Renal pelvis (tissue), 4 donors: Measurements from ENCODE around the gene UGT1A8. TPM values are rescaled to one million over a fixed set of nuclear protein-coding genes. Genes with fewer than 3 reads are reported as not detected.
"Not testable (repeated sequence)": the region's sequence is repeated elsewhere in the genome, so short reads cannot be mapped to it uniquely, and the experiment has no call there.

Experiments
- DNase-seq: peaks from one replicate; pipeline ENCODE4 v3.0.0-alpha.2; 2013
- polyA plus RNA-seq, 3 donors: library from polyadenylated mRNA; unstranded; fragments of 120-200 nt; gene quantifications; one replicate each; pipeline ENCODE4 v1.2.1, GENCODE V29; 2013; ENCODE audit not compliant: insufficient read length in 3 of 3

The UGT1A8 gene
- polyA plus RNA-seq, 3 donors, result not detected

DNA sequence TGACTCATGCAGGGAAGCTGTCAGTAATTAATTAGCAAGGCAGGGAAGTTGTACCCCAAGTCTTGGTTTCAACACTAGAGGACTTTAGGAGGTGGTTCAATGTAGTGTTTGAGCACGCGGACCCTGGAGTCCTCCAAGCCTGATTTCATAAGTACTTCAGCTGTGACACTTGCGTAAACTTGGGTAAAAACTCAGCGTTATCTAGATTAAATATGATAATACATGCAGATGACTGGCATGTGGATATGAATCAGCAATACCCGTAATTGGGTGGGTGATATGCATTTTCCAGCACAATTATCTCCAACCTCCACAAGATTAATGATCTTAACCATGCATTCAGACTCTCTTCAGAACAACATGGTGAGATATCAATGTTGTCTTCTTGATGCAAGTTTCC lies 69.5 kb downstream of the UGT1A8 start:
- no peak for DNase-seq

GRCh38 chr2:233688341-233688740 lies 70.9 kb downstream of the UGT1A8 start:
- DNase-seq, result no peak

DNA sequence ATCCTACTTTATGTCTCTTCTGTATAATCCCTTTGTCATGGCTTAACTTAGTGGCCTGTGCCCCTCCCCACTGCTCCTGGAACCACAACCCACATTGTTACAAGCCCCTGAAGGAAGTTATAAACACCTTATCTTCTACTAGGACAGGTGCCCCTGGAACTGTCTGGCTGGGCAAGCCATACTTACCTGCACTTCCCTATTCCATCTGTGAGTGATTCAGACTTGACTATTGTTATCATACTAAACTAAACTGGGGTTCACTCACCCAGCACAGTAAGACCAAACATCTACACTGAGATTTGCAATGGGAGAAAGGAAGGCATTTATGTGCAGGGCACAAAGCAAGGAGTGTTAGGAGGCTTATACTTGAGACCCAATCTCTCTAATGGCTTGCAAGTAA lies 71.6 kb downstream of the UGT1A8 start:
- DNase-seq, result no peak

DNA sequence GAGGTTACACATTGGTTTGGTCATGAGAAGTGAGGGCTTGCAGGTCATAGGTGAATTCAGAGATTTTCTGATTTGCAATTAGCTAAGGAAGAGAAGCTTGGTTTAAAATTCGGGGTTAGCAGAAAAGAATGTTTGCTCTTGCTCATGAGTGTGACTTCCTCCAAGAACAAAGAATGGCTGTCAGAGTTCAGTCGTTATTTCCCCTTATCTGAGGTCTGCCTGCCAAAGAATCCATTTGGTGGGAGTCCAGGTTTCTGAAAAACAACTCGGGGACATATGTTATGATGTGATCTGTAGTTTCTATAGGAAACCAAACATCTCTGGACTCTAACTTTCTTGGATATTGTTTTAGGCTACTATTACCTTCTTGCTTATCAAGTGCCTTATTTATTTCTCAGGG lies 72.1 kb downstream of the UGT1A8 start:
- DNase-seq, result no peak

DNA sequence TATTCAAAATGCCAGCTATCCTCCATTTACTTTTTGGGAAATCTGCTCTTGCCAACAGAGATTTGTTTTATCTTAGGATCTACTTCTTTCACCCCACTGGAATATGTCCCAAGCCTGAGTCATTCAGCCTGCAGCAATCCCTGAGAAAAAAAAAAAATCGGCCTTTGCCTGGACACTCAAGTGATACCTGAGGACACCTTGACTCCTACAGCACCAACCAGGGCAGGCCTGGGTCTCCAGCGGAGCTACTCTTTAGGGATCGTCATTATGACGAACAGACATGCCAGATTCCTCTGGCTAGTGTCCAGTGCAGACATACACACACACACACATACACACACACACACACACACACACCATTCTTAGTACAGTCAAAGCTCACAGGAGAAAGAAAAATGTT lies 73.0 kb downstream of the UGT1A8 start:
- DNase-seq, result no peak

- no peak for DNase-seq
These were observed 74.3 kb downstream of the UGT1A8 start for GRCh38 chr2:233691443-233692433.

DNA sequence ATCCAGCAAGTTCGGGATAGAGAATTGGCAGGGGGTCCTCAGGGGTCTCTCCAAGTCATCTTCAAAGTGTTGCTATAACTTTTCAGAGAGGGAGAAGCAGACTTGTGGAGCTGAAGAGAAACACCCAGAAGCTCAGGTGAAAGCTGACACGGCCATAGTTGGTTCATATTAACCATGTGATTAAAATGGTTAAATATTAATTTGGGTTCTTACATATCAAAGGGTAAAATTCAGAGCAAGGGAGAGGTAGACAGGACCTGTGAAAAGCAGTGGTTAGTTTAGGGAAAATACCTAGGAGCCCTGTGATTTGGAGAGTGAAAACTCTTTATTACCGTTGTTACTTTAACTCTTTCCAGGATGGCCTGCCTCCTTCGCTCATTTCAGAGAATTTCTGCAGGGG lies 75.2 kb downstream of the UGT1A8 start, which contains the start of gene UGT1A6:
TSS of gene UGT1A6 (plus strand) at position 243 of the 400 bp plus-strand sequence. CDS start at position 358, 115 bp downstream.
- no peak for DNase-seq

DNA sequence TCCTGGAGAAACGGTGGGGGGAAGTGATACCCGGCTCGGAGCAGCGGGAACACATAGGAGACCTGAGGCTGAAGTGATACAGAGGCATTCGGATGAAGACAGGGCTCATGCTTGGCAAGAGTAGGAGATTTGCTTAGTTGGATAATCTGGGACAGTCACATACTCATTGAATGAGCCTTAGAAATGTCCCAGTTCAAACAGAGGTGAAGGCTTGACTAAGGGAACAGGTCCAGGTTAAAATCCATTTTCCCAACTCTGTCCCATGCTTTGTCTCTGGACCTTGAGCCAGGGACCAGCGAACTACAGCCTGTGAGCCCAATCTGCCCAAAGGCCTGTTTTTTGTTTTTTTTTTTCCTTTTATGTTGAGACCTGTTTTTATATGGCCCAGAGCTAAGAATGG lies 76.5 kb downstream of the UGT1A8 start:
- DNase-seq, result no peak

DNA sequence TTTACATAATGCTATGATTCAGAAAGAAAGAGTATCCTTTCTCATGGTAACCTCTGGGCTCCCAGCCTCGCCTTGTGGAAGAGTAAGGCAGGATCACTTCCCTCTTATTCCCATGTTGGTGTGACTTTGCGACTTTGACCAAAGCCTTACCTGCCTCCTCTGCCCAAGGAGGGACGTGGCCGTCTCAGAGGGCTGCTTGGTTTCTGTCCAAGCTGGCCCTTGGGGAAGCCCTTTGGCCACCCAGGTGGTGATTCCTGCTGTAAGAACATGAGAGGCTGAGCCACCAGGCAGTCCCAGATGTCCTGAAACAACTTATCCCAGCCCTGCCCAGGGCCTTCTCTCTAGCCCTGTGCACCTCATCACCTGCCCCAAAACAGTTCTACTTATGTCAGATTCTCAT lies 81.3 kb downstream of the UGT1A8 start:
- DNase-seq, result no peak

GRCh38 chr2:233699424-233700027 lies 82.1 kb downstream of the UGT1A8 start:
- no peak for DNase-seq

DNA sequence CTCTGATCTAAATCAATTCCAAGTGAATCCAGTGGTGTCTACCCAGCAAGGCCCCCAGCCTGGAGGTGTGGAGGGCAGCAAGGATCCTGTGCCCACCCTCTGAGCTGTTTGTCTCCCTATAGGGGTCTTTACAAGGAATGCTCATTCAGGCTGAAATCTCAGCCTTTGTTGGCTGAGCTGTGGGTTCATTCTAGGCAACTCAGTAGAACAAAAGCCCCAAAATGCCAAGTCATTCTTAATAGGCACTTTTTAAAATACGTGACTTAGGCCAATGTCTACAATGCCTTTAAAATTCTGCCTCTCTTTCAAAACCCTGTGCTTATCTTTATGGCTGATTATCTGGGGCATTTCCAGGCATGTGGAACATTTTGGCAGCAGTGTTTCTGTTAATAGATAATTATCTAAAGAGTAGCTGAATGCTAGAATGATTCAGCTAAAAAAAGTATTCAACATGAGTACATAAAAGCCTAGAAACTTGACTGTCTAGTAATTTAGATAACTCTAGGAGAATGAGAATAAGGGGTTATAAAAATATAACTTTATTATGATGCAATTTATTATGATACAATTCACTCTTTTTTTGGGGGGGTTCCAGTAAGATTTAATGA lies 82.7 kb downstream of the UGT1A8 start:
- DNase-seq, result peak; percentile 15

- not testable (repeated sequence) for DNase-seq
These were observed 83.4 kb downstream of the UGT1A8 start for GRCh38 chr2:233700842-233701241.

- no peak for DNase-seq
These were observed 84.8 kb downstream of the UGT1A8 start for GRCh38 chr2:233702238-233702637.

GRCh38 chr2:233705911-233706506 lies 88.6 kb downstream of the UGT1A8 start:
- DNase-seq, result no peak

DNA sequence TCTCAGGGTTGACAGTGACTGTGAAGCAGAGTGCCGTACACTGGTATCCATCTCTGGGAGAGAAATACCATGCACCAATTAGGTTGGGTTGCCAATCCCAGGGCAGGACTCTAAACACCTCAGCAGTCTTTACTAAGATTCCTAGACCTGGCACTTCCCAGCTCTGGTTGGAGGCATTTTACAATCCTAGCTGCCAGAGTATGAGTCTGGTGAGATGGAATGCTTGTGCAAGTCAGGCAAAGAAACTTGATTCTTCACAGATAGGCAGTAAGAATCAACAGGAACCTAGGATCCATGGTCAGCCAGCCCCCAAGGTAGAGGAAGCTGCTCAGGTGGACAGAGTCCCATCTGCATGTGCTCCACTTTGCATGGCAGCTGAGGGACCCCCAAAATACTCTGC lies 89.3 kb downstream of the UGT1A8 start:
- DNase-seq, result no peak

- DNase-seq, result no peak
These were observed 90.7 kb downstream of the UGT1A8 start for GRCh38 chr2:233707940-233708644.

DNA sequence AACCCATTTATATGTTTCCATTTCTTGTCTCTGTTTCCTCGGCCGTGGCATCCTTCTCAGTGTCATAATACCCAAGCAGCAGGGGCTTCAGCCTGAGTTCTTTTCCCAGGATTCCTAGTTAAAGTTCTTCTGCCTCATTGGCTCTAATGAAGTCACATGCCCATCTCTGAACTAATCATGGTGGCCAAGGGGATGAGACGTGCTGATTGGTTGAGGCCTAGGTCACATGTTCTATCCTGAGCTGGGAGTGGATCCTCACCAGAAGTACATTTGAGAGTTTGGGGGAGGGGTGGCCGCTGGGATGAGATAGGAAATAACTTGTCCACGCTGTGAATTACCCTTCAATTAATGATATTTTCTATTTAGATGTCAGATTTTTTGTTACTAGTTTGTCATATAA lies 91.5 kb downstream of the UGT1A8 start:
- no peak for DNase-seq

- DNase-seq, result peak; percentile 64
These were observed 94.0 kb downstream of the UGT1A8 start for GRCh38 chr2:233711312-233712008.

DNA sequence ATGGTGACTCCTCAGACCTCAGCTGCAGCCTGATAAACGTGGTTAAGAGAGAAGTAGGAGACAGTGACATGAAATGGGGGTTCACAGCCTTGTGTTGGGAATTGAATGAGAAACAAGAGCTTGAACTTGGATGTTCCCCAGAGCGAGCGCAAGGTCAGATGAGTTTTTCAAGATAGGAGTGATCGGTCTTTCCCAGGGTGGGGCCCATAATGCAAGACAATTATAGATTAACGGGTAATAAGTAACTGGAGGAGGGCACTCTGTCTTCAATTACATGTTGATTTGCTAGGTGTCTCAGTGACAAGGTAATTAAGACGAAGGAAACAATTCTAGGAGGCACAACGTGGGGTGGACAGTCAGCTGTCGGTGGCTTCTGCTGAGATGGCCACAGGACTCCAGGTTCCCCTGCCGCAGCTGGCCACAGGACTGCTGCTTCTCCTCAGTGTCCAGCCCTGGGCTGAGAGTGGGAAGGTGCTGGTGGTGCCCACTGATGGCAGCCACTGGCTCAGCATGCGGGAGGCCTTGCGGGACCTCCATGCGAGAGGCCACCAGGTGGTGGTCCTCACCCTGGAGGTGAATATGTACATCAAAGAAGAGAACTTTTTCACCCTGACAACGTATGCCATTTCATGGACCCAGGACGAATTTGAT lies 95.3 kb downstream of the UGT1A8 start, which contains the start of gene UGT1A5:
TSS of gene UGT1A5 (plus strand) at position 297 of the 651 bp plus-strand sequence. CDS start at position 382, 85 bp downstream.
- no peak for DNase-seq

DNA sequence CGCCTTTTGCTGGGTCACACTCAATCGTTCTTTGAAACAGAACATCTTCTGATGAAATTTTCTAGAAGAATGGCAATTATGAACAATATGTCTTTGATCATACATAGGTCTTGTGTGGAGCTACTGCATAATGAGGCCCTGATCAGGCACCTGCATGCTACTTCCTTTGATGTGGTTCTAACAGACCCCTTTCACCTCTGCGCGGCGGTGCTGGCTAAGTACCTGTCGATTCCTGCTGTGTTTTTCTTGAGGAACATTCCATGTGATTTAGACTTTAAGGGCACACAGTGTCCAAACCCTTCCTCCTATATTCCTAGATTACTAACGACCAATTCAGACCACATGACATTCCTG lies 95.8 kb downstream of the UGT1A8 start:
- no peak for DNase-seq
